ENCODE results near the gene ACSL5.
A peak's percentile ranks its signal among the peaks of the same experiment; 100 is the strongest.
"Not testable (repeated sequence)": the region's sequence is repeated elsewhere in the genome, so short reads cannot be mapped to it uniquely, and the experiment has no call there.

The ACSL5 gene

GRCh38 chr10:112376396-112376790, 2.5 kb downstream of the ACSL5 start:
- DNase-seq: no peak

GRCh38 chr10:112377116-112377515, 3.2 kb downstream of the ACSL5 start:
- DNase-seq: not testable (repeated sequence)

- DNase-seq: peak; percentile 76
These were observed 5.8 kb downstream of the ACSL5 start for GRCh38 chr10:112379635-112380296.

GRCh38 chr10:112382515-112383235, 8.8 kb downstream of the ACSL5 start:
- no peak for DNase-seq

- DNase-seq: peak; percentile 64
These were observed 9.4 kb downstream of the ACSL5 start for GRCh38 chr10:112383325-112383724.

GRCh38 chr10:112384141-112384540, 10.2 kb downstream of the ACSL5 start:
- no peak for DNase-seq

- no peak for DNase-seq
These were observed 11.3 kb downstream of the ACSL5 start for GRCh38 chr10:112385201-112385600.

- DNase-seq: not testable (repeated sequence)
These were observed 14.1 kb downstream of the ACSL5 start for GRCh38 chr10:112388056-112388455.

GRCh38 chr10:112388548-112388947, 14.6 kb downstream of the ACSL5 start:
- DNase-seq: no peak

GRCh38 chr10:112389271-112389822, 15.4 kb downstream of the ACSL5 start:
- peak; percentile 71 for DNase-seq

GRCh38 chr10:112390125-112390703, 16.3 kb downstream of the ACSL5 start:
- no peak for DNase-seq

- DNase-seq: no peak
These were observed 19.4 kb downstream of the ACSL5 start for GRCh38 chr10:112393341-112393740.

GRCh38 chr10:112393827-112394226, 19.9 kb downstream of the ACSL5 start:
- no peak for DNase-seq

- no peak for DNase-seq
These were observed 20.6 kb downstream of the ACSL5 start for GRCh38 chr10:112394475-112394875.

GRCh38 chr10:112395809-112396530, 22.1 kb downstream of the ACSL5 start:
- DNase-seq: no peak

GRCh38 chr10:112397592-112397991, 23.7 kb downstream of the ACSL5 start:
- no peak for DNase-seq

GRCh38 chr10:112402917-112403316, 29.0 kb downstream of the ACSL5 start:
- DNase-seq: no peak

GRCh38 chr10:112404617-112405016, 30.7 kb downstream of the ACSL5 start:
- DNase-seq: peak; percentile 26

GRCh38 chr10:112406806-112407205, 32.9 kb downstream of the ACSL5 start:
- DNase-seq: not testable (repeated sequence)

GRCh38 chr10:112407696-112408095, 33.8 kb downstream of the ACSL5 start:
- no peak for DNase-seq

GRCh38 chr10:112409299-112409698, 35.4 kb downstream of the ACSL5 start:
- DNase-seq: no peak

GRCh38 chr10:112409755-112410154, 35.8 kb downstream of the ACSL5 start:
- no peak for DNase-seq

GRCh38 chr10:112412696-112413095, 38.8 kb downstream of the ACSL5 start:
- no peak for DNase-seq
